GM20000 (cell line): ENCODE measurements around the gene AMOTL1.
"Not testable (repeated sequence)": the region's sequence is repeated elsewhere in the genome, so short reads cannot be mapped to it uniquely, and the experiment has no call there.

ENCODE experiments used
- DNase-seq: peaks from one replicate; pipeline ENCODE4 v3.0.0; 2012; ENCODE audit warnings: low spot score
- TF ChIP-seq, protein P1 (sequence below): IDR thresholded peaks from 2 replicates; pipeline ENCODE4 v1.5.1; 2012; ENCODE audit warnings: mild to moderate bottlenecking, control low read depth; ENCODE audit errors: extremely low read depth, missing control alignments

The AMOTL1 gene

DNA sequence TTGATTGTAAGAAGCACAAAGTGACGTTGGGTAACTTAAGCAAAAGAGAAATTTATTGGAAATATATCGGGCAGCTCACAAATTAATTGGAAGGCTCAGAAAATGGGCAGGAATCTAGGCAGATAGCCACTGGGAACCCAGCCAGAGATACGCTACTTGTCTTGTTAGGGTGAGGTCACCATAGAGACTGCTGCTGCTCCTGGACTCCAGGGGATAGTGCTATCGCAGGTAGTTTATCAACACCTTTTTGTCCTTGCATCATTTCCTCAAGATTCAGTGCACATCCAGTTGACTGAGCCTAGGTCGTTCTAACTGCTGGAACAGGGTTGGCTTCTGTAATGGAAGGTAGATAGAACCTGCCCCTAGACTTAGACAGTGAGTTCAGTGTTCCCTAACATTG is 19.6 kb downstream of the AMOTL1 start:
- DNase-seq: no peak

DNA sequence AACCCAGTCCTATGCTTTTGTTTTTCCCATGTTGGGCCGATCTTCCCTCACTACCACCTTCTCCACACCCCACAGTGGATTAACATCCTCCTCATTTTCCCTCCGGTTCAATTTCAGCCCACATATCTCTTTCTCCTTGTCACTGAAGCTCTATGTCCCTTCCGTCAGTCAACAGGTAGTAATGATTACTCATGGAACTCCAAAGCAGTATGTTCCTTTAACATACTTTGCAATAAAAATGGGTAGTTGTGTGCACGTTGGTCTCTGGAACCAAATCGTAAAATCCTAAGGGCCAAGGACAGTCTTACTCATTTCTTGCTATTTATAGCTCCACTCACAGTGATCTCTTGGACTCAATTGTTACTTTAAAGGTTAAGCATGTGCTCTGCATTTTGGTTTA is 20.2 kb downstream of the AMOTL1 start:
- DNase-seq: no peak
- TF ChIP-seq, protein P1, sequence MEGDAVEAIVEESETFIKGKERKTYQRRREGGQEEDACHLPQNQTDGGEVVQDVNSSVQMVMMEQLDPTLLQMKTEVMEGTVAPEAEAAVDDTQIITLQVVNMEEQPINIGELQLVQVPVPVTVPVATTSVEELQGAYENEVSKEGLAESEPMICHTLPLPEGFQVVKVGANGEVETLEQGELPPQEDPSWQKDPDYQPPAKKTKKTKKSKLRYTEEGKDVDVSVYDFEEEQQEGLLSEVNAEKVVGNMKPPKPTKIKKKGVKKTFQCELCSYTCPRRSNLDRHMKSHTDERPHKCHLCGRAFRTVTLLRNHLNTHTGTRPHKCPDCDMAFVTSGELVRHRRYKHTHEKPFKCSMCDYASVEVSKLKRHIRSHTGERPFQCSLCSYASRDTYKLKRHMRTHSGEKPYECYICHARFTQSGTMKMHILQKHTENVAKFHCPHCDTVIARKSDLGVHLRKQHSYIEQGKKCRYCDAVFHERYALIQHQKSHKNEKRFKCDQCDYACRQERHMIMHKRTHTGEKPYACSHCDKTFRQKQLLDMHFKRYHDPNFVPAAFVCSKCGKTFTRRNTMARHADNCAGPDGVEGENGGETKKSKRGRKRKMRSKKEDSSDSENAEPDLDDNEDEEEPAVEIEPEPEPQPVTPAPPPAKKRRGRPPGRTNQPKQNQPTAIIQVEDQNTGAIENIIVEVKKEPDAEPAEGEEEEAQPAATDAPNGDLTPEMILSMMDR: no peak

More for the DNA sequence above, 19.6 kb downstream of the AMOTL1 start:
- TF ChIP-seq, protein P1: no peak

DNA sequence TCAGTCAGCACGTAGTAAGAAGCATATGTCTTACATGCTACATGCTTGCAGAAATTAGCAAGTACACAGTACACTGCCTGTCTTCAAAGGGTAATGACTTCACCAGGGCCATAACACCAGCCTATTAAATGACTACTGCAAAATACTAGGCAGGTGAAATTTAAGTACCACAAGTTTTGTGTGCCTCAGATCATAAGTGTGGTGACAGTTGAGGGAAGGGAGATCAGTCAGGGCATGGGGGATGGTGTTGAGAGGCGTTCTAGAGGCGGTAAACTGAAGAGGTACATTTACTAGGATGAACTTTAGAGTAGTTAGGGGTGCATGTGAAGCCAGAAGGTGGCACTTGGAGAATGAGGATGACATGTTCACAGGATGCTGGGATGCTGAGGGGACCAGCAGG is 22.0 kb downstream of the AMOTL1 start:
- no peak for DNase-seq
- TF ChIP-seq, protein P1: no peak

DNA sequence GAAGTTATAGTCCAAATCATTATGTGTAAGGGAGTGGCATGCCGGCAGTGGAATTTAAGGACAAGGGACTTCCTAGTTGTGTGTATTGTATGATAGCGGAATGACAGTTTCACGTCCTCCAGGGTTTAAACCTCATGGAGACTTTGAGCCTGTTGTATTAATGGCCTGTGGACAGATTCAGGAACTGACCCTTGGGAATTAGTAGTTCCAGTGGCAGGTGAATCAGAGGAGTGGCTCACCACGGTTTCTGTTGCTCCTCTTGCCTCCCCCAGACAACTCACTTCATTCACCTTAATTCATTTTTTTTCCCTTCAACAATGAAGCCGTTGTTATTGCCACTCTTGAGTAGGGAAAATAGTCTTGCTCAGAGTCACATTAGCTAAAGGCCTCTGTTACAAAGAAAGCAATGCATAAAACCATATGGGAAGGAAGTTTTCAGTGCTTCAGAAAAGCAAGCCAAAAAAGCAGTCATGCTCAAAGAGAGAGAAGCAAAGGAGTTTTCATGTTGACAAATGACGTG is 22.6 kb downstream of the AMOTL1 start:
- TF ChIP-seq, protein P1: no peak
- no peak for DNase-seq

DNA sequence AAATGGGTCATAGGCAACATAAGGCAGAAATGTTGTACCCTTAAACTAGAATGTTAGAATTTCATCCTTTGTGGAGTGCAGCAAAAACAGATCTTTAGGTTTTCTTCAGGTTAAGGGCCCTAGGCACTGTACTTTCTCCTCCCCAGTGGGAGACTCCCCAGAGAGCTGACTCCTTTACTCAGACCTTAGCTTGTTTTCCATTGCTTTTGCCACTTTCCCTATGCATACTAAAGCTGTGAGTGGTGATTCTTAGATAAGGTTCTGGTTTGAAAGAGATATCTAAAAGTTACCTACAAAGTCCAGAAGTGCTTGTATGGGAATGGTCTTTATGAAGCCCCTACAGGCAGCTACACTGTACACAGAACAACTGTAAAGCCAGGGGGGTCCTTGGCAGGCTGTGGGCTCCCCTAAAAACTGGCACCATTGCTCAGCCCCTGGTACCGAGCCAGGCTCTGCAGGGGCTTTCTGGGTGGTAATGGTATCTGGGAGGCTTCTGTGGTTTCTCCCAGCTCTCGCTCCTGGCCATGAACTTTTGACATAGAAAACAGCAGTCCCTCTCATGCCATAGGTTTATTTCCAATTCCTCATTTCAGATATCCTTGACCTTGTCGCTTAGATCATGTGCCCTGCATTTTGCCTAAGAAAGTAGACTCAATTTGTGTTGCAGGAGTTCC is 23.2 kb downstream of the AMOTL1 start:
- DNase-seq: no peak
- TF ChIP-seq, protein P1: no peak

DNA sequence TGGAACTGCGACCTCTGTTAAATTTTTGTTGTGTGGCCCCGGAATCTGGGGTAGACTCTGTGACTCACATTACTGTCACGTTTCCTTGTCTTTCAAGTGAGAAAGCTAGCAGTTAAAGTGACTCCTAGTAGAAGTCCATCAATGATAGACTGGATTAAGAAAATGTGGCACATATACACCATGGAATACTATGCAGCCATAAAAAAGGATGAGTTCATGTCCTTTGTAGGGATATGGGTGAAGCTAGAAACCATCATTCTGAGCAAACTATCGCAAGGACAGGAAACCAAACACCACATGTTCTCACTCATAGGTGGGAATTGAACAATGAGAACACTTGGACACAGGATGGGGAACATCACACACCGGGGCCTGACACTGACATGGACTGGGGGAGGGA is 23.8 kb downstream of the AMOTL1 start:
- not testable (repeated sequence) for DNase-seq

DNA sequence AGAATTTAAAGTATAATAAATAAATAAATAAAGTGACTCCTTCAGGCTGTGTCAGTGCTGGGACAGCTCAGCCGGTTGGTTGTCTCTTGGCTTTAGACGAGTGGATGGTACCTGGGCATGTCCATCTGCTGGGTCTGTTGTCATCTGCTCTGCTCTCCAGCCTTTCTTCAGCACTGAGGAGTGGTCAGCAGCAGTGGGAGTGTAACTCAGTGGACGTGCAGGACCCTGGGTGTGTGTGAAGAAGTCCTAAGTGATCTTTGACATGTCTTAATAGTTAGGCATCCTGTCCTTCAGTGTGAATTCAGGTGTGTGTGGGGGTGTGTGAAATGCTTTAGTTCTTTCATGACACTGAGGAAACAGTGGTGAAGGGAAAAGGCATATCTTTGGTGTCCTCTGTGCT is 24.3 kb downstream of the AMOTL1 start:
- TF ChIP-seq, protein P1: no peak

DNA sequence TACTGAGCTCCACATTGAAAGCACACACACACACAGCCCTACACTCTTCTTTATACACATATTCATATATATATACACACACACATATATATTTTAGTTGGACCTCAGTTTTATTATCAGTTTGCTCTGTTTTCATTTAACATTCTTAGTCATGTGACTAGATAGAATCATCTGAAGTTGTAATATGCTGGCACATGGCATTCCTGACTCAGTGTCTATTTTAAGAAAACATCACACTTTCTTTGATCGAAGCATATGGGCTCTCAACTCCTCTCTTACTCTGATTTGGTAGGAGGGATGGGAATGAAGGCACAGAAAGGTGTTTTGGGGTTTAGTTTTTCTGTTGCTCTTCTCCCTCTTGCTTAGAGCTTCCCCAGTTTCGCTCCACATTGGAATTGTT is 24.8 kb downstream of the AMOTL1 start:
- TF ChIP-seq, protein P1: no peak
- no peak for DNase-seq

More for the DNA sequence above, 24.3 kb downstream of the AMOTL1 start:
- DNase-seq: no peak
